Stimulated activated effector memory CD8-positive, alpha-beta T cell treated with anti-CD3 and anti-CD28 coated beads, Interleukin-12 subunit alpha, Interleukin-12 subunit beta, amount 100 ng/mL, for 72 hours (primary cell): Measurements from ENCODE around the gene MEPE.
A peak's percentile ranks its signal among the peaks of the same experiment; 100 is the strongest.

Experiments used
- ATAC-seq: fragments of 150-1000 bp; cut with Tn5 transposase; 2 replicates; pipeline ENCODE4 v1.10.0; 2021
- DNase-seq, 2 donors: peaks; one replicate each; pipeline ENCODE4 v3.0.0; 2021 to 2022; ENCODE audit warnings: low spot score in 2 of 2
- H3K27ac Mint-ChIP-seq: one replicate; pipeline ENCODE4 v1.8.0; 2022; ENCODE audit warnings: mild to moderate bottlenecking, mixed read lengths
- H3K36me3 Mint-ChIP-seq: one replicate; pipeline ENCODE4 v1.8.0; 2022; ENCODE audit warnings: mild to moderate bottlenecking, mixed read lengths
- H3K4me1 Mint-ChIP-seq: one replicate; pipeline ENCODE4 v1.8.0; 2022; ENCODE audit warnings: mixed read lengths
- H3K4me3 Mint-ChIP-seq: one replicate; pipeline ENCODE4 v1.8.0; 2022; ENCODE audit warnings: mild to moderate bottlenecking, mixed read lengths
- H3K9me3 Mint-ChIP-seq: one replicate; pipeline ENCODE4 v1.8.0; 2022; ENCODE audit warnings: mixed read lengths

The MEPE gene

GRCh38 chr4:87834401-87834800, 1.6 kb downstream of the MEPE start:
- no peaks in the 10 kb centered on the region for H3K9me3 Mint-ChIP-seq
- H3K4me3 Mint-ChIP-seq: no peak overlapping the region
- ATAC-seq (no peak), DNase-seq (no peak)
- no peak overlapping the region for H3K27ac Mint-ChIP-seq
- no peaks in the 10 kb centered on the region for H3K36me3 Mint-ChIP-seq
- H3K4me1 Mint-ChIP-seq: no peaks in the 10 kb centered on the region

GRCh38 chr4:87835197-87835596, 2.4 kb downstream of the MEPE start:
- Mint-ChIP-seq H3K4me1 (no peaks in the 10 kb centered on the region), H3K27ac (no peak overlapping the region), H3K4me3 (no peak overlapping the region), H3K9me3 (no peaks in the 10 kb centered on the region), H3K36me3 (no peaks in the 10 kb centered on the region)
- no peak for ATAC-seq
- no peak for DNase-seq

- DNase-seq (no peak), ATAC-seq (no peak)
- no peak overlapping the region for H3K27ac Mint-ChIP-seq
- H3K36me3 Mint-ChIP-seq: no peaks in the 10 kb centered on the region
- H3K9me3 Mint-ChIP-seq: no peaks in the 10 kb centered on the region
- H3K4me1 Mint-ChIP-seq: no peaks in the 10 kb centered on the region
- H3K4me3 Mint-ChIP-seq: no peak overlapping the region
Measured at GRCh38 chr4:87835743-87836142, 3.0 kb downstream of the MEPE start.

GRCh38 chr4:87838205-87838604, 5.4 kb downstream of the MEPE start:
- DNase-seq (no peak), ATAC-seq (no peak)
- no peaks in the 10 kb centered on the region for H3K36me3 Mint-ChIP-seq

GRCh38 chr4:87838890-87839591, 6.3 kb downstream of the MEPE start:
- DNase-seq (no peak), ATAC-seq (peak; percentile 39)
- Mint-ChIP-seq H3K27ac (no peak overlapping the region), H3K9me3 (no peaks in the 10 kb centered on the region), H3K4me1 (no peaks in the 10 kb centered on the region), H3K36me3 (no peaks in the 10 kb centered on the region), H3K4me3 (no peak overlapping the region)

More at GRCh38 chr4:87838205-87838604, 5.4 kb downstream of the MEPE start:
- Mint-ChIP-seq H3K4me1 (no peaks in the 10 kb centered on the region), H3K9me3 (no peaks in the 10 kb centered on the region), H3K4me3 (no peak overlapping the region), H3K27ac (no peak overlapping the region)

GRCh38 chr4:87839592-87839946, 6.8 kb downstream of the MEPE start:
- H3K36me3 Mint-ChIP-seq: no peaks in the 10 kb centered on the region
- no peaks in the 10 kb centered on the region for H3K9me3 Mint-ChIP-seq
- ATAC-seq (no peak), DNase-seq (no peak)
- no peak overlapping the region for H3K27ac Mint-ChIP-seq
- no peak overlapping the region for H3K4me3 Mint-ChIP-seq
- no peaks in the 10 kb centered on the region for H3K4me1 Mint-ChIP-seq

- Mint-ChIP-seq H3K27ac (no peak overlapping the region), H3K36me3 (no peaks in the 10 kb centered on the region)
Measured at GRCh38 chr4:87840149-87840548, 7.4 kb downstream of the MEPE start.

GRCh38 chr4:87843936-87844335, 11.2 kb downstream of the MEPE start:
- peaks cover under 1% of the 10 kb centered on the region for H3K4me1 Mint-ChIP-seq
- ATAC-seq (peak; percentile 26), DNase-seq (no peak)
- no peaks in the 10 kb centered on the region for H3K9me3 Mint-ChIP-seq
- no peak overlapping the region for H3K4me3 Mint-ChIP-seq
- H3K36me3 Mint-ChIP-seq: no peaks in the 10 kb centered on the region
- H3K27ac Mint-ChIP-seq: no peak overlapping the region

More at GRCh38 chr4:87840149-87840548, 7.4 kb downstream of the MEPE start:
- Mint-ChIP-seq H3K4me1 (no peaks in the 10 kb centered on the region), H3K4me3 (no peak overlapping the region), H3K9me3 (no peaks in the 10 kb centered on the region)
- DNase-seq (no peak), ATAC-seq (no peak)

- H3K36me3 Mint-ChIP-seq: no peaks in the 10 kb centered on the region
- H3K27ac Mint-ChIP-seq: no peak overlapping the region
- DNase-seq: no peak
- H3K9me3 Mint-ChIP-seq: no peaks in the 10 kb centered on the region
- ATAC-seq: no peak
- H3K4me3 Mint-ChIP-seq: no peak overlapping the region
- H3K4me1 Mint-ChIP-seq: peaks cover 5% of the 10 kb centered on the region
Measured at GRCh38 chr4:87844452-87844851, 11.7 kb downstream of the MEPE start.

GRCh38 chr4:87846226-87846625, 13.5 kb downstream of the MEPE start:
- H3K4me1 Mint-ChIP-seq: peaks cover 5% of the 10 kb centered on the region
- no peak overlapping the region for H3K27ac Mint-ChIP-seq
- no peak overlapping the region for H3K4me3 Mint-ChIP-seq
- peak; percentile 20 for ATAC-seq
- no peaks in the 10 kb centered on the region for H3K9me3 Mint-ChIP-seq
- no peaks in the 10 kb centered on the region for H3K36me3 Mint-ChIP-seq
- DNase-seq: no peak

- Mint-ChIP-seq H3K9me3 (no peaks in the 10 kb centered on the region), H3K36me3 (no peaks in the 10 kb centered on the region), H3K4me1 (peaks cover 5% of the 10 kb centered on the region), H3K4me3 (peak overlapping the region; percentile 7), H3K27ac (no peak overlapping the region)
- peak in 1 of 2 donors; percentile 54 for DNase-seq
- ATAC-seq: peak; percentile 85
Measured at GRCh38 chr4:87848622-87849351, 16.0 kb downstream of the MEPE start.

- H3K4me1 Mint-ChIP-seq: peaks cover 5% of the 10 kb centered on the region
- H3K27ac Mint-ChIP-seq: no peak overlapping the region
- H3K36me3 Mint-ChIP-seq: no peaks in the 10 kb centered on the region
- ATAC-seq: no peak
- no peak for DNase-seq
- H3K9me3 Mint-ChIP-seq: no peaks in the 10 kb centered on the region
- H3K4me3 Mint-ChIP-seq: no peak overlapping the region
Measured at GRCh38 chr4:87849612-87850011, 16.8 kb downstream of the MEPE start.

- H3K9me3 Mint-ChIP-seq: no peaks in the 10 kb centered on the region
- no peak overlapping the region for H3K4me3 Mint-ChIP-seq
- no peak for ATAC-seq
- no peak overlapping the region for H3K27ac Mint-ChIP-seq
- peaks cover 5% of the 10 kb centered on the region for H3K4me1 Mint-ChIP-seq
- no peaks in the 10 kb centered on the region for H3K36me3 Mint-ChIP-seq
- DNase-seq: no peak
Measured at GRCh38 chr4:87851332-87851731, 18.6 kb downstream of the MEPE start.

- DNase-seq: no peak
- no peak overlapping the region for H3K4me3 Mint-ChIP-seq
- H3K4me1 Mint-ChIP-seq: peaks cover 5% of the 10 kb centered on the region
- no peak for ATAC-seq
- H3K27ac Mint-ChIP-seq: no peak overlapping the region
- H3K36me3 Mint-ChIP-seq: no peaks in the 10 kb centered on the region
- no peaks in the 10 kb centered on the region for H3K9me3 Mint-ChIP-seq
Measured at GRCh38 chr4:87851953-87852352, 19.2 kb downstream of the MEPE start.

GRCh38 chr4:87853108-87853507, 20.3 kb downstream of the MEPE start:
- Mint-ChIP-seq H3K27ac (no peak overlapping the region), H3K4me1 (peaks cover 5% of the 10 kb centered on the region)

GRCh38 chr4:87853891-87854290, 21.1 kb downstream of the MEPE start:
- Mint-ChIP-seq H3K9me3 (no peaks in the 10 kb centered on the region), H3K4me1 (peaks cover 5% of the 10 kb centered on the region), H3K36me3 (no peaks in the 10 kb centered on the region), H3K4me3 (no peak overlapping the region), H3K27ac (no peak overlapping the region)
- DNase-seq (no peak), ATAC-seq (no peak)

More at GRCh38 chr4:87853108-87853507, 20.3 kb downstream of the MEPE start:
- no peaks in the 10 kb centered on the region for H3K36me3 Mint-ChIP-seq
- ATAC-seq (no peak), DNase-seq (no peak)
- no peak overlapping the region for H3K4me3 Mint-ChIP-seq
- no peaks in the 10 kb centered on the region for H3K9me3 Mint-ChIP-seq
